Left renal cortex interstitium (tissue), 4 donors: ENCODE measurements around the gene TLDC2. TPM values are rescaled to one million over a fixed set of nuclear protein-coding genes. Genes with fewer than 3 reads are reported as not detected.
"Not testable (repeated sequence)": the region's sequence is repeated elsewhere in the genome, so short reads cannot be mapped to it uniquely, and the experiment has no call there.

Experiments
- DNase-seq, 4 donors: peaks; one replicate each; pipeline ENCODE4 v3.0.0-alpha.2; 2013; ENCODE audit warnings: low read depth in 4 of 4, low spot score in 2 of 4, missing footprints in 1 of 4
- polyA plus RNA-seq, 4 donors: library from polyadenylated mRNA; unstranded; fragments of 120-200 nt; gene quantifications; one replicate each; pipeline ENCODE4 v1.2.1, GENCODE V29; 2013; ENCODE audit not compliant: insufficient read length in 4 of 4

The TLDC2 gene
- 1 to 10 TPM; 2.6 to 5.5 (median 3.2) TPM for polyA plus RNA-seq

DNA sequence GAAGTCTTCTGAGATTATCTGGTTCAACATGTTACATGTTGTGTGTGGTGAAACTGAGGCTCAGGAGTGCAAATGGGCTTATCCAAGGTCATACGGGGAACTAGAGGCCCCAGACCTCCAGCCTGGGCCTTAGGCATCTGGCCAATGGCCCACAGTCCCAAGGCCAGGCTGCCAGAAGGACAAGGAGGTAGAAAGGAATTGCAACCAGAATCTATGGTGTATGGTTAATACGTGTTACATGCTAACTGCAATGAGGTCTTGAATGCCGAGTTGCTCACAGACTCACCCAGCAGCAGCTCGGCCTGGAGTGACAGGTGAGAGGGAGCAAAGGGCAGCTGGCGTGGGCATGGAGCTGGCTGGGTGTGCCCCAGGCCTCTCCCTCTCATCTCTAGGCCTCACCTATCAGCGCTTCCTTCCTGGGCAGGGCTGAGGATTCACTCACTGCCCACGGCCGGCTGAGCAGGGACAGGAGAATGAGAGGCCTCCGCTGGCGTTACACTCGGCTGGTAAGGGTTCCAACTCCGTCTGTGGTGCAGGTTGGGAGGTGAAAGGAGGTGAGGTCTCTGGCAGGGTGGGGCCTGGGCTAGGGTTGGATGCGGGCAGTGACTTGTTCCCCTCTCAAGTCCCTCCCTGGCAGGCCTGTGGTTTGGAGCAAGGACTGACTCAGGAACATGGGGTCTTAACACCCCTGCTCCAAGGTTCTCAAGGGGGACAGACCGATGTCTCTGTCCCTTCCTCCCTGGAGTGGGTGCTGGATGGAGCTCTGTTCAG lies at the start of gene TLDC2:
Gene TLDC2, plus strand, starts transcription at position 437 of the 771 bp plus-strand sequence. Its CDS starts 37 bp downstream, at position 474.
- no peak for DNase-seq

DNA sequence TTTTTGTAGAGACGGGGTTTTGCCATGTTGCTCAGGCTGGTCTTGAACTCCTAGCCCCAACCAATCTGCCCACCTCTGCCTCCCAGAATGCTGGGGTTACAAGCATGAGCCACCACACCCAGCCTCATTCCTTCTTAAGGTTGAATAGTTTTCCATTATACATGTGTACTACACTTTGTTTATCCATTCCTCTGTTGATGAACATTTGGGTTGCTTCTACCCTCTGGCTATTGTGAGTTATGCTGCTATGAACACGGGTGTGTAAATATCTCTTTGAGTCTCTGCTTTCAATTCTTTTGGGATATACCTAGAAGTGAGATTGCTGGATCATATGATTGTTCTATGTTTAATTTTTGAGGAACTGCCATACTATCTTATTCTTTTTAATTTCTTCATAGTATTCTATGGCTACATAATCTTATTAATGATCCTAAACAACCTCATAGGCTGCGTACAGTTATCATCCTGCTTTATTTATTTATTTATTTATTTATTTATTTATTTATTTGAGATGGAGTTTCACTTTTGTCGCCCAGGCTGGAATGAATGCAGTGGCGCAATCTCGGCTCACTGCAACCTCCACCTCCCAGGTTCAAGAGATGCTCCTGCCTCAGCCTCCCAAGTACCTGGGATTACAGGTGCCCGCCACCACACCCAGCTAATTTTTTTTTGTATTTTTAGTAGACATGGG lies 49.2 kb upstream of the TLDC2 start:
- DNase-seq, result no peak

DNA sequence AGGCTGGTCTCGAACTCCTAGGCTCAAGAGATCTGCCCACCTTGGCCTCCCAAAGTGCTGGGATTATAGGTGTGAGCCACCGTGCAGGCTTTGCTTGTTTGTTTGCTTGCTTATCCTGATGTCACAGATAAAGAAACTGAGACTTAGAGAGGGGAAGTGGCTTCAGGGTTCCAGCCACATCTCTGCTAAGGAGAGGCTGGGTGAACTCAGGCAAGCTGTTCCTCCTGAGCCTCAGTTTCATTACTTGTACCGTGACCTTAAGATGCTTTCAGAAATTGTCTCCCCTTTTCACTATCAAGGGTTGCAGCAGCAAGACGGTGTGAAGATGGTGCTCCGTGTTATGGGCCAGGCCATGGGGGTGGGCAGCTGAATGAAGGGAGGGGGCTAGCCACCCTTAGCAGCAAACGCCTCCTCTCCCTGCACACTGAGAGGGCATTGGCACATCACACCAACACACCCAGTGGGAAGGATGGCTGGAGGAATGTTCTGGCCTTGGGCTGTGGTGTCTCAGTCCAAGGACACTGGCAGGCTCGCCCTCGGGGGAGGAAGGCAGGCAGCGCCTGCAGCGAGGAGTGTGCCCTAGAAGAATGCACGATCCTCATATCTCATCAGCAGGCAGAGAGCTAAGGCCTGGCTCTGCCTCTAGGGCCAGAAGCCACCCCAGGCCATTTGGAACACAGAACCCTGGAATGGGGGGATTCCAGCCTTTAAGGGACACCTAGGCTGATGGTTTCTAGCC lies 48.2 kb upstream of the TLDC2 start:
- DNase-seq, result no peak

DNA sequence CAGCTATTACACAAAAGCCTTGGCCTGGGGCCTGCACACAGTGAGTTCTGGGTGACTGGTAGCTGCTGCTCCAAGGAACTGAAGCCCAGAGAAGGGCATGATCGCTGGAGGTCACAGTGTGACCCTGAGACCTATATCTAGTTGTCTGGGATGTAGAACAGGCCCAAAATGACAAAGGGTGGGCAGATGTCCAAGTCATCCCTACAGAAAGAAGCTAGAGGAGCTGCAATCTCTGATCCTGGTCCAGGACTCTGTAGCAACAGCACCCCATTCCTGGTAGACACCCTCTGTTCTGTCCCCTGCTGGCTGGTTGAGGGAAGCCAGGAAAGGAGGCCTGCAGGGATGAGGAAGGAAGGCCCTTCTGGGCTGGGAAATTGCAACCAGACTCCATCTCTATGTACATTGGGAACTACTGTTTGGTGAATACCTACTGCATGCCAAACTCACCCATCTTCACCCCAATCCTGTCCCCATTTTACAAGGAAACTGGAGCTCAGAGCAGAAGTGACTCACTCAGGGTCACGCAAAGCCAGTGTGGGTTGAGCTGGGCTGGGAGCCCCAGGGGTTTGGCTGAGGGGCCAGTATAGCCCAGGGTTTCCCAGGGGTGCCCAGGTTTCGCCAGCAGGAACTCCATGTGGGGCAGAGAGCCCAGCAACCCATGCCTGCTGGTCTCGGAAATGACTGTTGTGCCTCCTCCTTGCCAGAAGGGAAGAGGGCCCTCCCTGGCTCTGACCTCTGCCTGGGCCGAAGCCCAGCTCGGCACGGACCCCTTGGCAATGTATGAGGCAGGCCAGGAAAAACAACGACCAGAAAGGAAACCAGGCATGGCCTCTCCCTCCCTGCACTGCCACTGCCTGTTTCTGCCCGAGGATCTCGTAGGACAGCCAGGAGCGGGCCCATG lies 44.9 kb upstream of the TLDC2 start:
- DNase-seq, result no peak

DNA sequence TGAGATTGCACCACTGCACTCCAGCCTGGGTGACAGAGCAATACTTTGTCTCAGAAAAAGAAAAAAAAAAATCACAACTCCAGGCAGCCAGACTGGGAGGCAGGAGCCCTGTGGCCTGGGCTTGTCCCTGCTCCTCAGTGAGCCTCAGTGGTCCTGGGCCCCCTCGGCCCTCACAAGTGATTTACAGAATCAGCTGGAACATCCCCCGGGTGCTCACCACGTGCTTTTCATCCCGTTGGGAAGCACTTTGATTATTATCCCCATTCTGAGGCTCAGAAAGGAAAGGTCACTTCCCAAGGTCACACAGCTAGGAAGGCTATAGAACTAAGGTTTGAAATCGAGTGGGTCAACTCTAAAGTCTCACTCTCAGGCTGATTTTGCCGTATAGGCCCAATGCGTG lies 43.1 kb upstream of the TLDC2 start:
- no peak for DNase-seq

DNA sequence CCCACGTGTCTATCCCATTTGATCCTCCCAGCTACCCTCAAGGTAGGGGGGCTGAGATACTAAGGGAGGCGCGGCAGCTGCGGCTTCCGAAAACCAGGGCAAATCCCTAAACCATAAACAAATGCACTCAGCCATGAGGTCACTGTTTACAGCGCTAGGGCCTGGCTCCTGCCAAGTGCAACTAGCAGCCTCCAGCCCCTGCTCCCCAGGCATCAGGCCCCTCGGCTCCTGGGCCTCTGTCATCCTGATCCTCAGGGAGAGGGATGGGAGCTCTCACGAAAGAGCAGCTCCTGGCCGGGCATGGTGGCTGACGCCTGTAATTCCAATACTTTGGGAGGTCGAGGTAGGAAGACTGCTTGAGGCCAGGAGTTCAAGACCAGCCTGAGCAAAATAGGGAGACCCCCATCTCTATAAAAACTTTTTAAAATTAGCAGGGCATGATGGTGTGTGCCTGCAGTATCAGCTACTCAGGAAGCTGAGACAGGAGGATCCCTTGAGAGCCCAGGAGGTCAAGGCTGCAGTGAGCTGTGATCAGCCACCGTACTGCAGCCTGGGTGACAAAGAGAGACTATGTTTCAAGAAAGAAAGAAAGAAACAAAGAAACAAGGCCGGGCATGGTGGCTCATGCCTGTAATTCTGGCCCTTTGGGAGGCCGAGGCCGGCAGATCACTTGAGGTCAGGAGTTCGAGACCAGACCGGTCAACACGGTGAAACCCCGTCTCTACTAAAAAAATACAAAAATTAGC lies 42.5 kb upstream of the TLDC2 start:
- no peak for DNase-seq

DNA sequence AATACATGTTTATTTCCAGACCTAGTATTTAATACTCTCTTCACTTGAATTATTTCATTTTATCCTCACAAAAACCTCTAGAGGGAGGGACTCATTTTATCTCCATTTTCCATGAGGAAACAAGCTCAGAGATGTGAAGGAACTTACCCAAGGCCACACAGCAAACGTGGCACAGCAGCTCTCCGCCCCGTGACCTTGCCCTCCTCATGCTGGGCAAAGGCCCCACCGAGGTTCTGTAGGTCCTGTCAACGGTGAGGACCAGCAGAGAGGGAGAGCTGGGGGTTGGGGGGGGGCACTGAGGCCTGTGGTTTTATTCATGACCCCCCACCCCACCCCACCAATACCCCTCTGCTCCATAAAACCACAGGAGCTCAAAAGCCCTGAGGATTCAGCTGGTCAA lies 40.9 kb upstream of the TLDC2 start:
- no peak for DNase-seq

DNA sequence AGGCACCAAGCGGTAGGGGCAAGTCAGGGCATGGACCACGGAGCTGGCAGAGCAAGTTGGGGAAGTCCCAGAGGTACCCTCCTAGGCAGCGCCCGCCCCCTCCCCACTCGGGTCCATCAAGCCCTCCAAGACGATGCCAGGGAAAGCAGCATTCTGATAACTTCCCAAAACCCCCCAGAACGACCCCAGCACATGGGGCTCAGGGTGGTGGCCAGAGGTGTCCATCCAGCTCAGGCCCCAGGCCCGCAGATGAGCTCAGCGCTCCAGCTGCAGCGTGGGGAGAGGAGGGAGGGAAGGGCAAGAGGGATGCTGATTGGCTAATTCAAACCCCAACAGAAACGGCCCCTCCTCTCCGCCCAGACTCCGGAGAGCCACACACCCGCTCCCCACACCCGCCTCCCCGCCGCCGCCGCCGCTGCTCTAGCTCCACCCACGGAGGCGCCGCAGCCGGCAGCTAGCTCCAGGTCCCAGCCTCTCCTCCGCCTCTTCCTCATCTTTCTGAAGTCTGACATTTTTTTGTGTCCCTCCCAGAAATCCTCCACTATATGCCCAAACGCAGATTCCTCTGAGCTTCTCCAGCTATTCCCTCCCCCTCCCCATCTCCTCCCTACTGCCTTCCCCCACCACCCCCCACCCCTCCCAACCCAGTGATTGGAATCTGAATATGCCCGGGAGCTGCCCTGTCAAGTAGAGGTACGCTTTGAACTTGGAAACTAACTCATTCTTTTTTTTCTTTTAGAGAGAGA lies 40.3 kb upstream of the TLDC2 start:
- DNase-seq, result peak; percentile 69 to 90 (median 84)

DNA sequence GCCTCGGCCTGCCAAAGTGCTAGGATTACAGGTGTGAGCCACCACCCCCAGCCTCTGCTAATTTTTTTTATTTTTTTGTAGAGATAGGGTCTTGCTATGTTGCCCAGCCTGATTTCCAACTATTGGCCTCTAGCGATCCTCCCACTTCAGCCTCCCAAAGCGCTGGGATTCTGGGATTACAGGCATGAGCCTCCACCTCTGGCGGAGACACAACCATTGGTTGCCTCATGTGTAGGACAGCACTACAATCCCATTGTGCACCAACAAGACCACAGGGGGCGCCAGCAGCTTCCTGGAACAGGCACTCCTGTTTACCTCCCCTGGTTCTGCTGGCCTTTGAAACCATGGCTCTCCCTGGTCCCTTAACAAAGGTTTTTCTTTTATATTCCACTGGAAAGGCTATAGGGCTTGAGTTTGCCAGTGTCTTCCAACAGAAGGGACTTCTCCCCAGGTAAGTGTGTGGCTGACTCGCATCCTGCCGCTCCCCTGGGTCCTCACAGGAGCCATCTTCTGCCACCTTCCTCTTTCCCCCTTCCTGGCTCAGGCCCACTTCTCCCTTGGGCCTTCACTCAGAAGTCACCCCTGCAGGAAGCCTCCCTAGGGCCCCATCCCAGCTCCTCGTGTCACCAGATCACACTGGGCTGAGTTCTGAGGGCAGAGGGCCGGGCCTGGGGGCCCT lies 39.2 kb upstream of the TLDC2 start:
- no peak for DNase-seq

DNA sequence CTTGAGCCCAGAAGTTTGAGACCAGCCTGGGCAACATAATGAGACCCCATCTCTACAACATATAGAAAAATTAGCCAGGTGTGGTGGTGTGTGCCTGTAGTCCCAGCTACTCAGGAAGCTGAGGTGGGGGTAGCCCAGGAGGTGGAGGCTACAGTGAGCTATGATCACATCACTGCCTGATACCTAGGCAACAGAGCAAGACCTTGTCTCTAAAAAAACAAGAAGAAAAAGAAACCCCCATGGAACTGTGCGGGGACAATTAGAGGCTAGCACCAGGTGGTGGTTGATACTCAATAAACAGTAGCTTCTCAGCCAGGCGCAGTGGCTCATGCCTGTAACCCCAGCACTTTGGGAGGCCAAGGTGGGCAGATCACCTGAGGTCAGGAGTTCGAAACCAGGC lies 37.6 kb upstream of the TLDC2 start:
- not testable (repeated sequence) for DNase-seq

DNA sequence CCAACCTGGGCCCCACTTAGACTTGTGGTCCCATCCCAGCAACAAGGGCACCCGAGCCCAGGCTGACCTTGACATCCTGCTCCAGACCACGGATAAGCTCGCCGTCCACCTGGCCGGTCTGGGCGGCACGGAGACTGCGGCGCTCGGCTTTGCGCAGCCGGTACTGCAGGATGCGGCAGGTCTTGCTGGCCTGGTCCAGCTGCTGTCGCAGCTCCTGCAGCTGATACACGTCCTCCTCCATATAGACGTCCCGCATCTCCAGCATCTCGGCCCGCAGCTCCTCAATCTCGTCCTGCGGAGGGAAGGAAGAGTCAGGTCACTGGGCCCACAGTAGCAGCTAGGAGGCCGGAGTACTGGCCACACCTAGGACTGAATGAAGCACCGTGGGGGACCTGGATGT lies 36.8 kb upstream of the TLDC2 start:
- no peak for DNase-seq

DNA sequence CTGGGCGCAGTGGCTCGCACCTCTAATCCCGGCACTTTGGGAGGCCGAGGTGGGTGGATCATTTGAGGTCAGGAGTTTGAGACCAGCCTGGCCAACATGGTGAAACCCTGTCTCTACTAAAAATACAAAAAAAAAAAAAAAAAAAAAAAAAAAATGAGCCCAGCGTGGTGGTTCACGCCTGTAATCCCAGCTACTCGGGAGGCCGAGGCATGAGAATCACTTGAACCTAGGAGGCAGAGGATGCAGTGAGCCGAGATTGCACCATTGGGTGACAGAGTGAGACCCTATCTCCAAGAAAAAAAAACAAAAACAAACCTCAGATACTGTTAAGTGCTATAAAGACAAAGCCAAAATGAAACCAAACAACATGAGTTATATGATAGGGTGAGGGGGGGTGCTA lies 34.9 kb upstream of the TLDC2 start:
- not testable (repeated sequence) for DNase-seq

DNA sequence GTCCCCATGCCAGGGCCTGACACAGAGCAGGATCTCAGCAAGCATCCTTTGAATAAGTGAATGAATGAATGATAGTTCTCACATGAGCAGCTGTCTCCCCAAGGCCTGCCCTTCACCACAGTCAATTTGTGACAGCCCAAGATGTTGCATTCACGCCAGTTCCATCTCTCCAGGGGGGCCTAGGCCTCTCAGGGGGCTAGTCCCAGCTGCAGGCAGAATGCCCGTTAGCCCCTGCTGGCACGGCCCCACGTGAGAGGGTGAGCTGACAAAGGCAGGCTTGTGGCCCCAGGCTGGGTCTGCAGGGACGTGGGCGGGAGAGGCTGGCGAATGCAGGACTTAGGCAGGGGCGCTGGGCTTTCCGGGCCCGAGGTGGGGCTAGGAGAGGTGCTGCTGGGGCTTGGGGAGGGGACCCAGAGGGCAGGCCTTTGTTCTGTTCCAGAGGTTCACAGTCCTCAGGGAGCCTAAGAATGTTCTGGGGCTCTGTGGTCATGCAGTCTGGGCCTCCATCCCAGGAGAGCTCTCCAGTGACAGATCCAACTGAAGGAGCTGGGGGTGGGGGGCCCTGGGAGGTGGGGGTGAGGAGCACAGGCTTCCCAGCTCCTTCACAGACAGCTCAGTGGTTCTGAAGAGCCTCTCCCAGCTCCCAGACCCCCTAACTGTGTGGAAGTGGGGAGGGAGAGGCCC lies 30.5 kb upstream of the TLDC2 start:
- no peak for DNase-seq

DNA sequence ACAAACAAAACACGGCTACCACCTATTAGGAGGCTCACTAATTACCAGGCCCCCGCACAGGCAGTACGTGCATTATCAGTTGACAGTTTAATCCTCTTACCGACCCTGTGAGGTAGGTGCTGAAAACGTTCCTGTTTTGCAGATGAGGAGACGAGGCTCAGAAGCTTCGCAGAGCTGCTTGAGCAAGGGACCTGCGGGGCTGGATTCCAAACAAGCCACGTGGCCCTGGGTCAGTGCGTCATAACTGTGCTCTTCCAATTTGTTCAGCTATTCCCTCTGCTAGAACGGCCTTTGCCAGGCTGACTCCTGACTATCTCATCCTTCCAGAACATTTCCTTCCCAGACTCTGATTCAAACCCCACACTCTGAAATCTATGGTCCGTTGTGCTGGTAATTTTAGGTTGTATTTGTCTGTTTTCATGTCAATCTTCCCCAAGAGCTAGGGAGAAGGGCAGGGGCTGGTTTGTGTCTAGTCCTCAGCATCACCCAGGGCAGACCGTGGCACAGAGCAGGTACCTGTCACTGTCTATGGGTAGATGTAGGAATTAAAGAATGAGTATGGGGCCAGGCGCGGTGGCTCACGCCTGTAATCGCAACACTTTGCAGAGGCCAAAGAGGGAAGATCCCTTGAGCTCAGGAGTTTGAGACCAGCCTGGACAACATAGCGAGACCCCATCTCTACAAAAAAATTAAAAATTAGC lies 28.8 kb upstream of the TLDC2 start:
- no peak for DNase-seq

DNA sequence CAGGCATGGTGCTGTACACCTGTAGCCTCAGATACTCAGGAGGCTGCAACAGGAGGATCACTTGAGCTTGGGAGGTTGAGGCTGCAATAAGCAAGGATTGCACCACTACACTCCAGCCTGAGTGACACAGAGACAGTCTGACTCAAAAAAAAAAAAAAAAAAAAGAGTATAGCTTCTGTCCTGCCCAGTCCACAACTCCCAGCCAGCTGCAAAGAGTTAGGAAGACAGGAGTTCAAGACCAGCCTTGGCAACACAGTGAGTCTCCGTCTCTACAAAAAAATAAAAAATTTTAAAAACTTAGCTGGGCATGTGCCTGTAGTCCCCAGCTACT lies 28.3 kb upstream of the TLDC2 start:
- DNase-seq, result no peak

DNA sequence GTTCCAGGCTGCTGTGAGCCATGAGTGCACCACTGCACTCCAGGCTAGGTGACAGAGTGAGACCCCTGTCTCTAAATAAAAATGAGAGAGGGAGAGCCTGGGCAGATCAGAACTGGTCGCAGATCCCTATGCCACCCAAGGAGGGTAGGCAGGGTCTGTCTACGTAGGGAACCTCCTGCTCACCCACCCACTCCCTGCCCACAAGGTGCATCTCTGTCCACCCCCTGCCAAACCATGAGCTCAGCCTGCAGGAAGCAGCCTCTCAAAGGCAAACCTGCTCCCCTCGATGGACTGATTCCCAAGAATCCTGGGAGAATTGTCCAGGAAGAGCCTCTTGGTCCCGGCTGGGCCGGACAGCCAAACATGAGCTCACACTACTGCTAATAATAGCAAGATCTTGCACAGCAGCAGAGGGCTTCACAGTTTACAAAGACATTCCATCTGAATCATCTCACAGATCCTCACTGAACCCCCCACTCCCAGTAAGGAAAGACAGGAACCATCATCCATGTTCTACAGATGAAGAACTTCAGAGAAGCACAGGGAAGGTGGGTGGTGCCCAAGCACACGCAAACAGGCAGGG lies 27.8 kb upstream of the TLDC2 start:
- DNase-seq, result no peak

DNA sequence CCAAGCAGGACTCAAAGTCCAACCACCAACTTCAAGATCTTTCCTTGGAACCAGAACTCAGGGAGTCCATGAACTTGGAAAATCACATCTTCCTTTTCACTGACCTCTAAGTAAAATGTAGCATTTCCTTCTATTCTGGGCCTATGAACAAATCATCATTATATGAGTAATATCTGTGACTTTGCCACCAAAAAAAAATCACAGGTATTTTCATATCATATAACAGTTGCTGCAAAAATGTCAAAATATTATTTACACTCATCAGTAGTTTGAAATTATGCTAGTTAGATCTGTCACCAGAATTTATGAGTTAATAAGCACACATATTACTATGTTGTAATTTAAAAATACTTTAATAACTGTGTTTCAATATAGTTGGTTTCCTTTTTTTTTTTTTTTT lies 27.3 kb upstream of the TLDC2 start:
- no peak for DNase-seq
